ENCODE measurements around the gene KRT7. TPM values are rescaled to one million over a fixed set of nuclear protein-coding genes. Genes with fewer than 3 reads are reported as not detected.

Gene KRT7
- total RNA-seq, 4 donors from 2014 or later: 0.47 to 78.7 (median 4.3) TPM

GRCh38 chr12:52227606-52228166, 5.4 kb upstream of the KRT7 start:
- ATAC-seq: no peak
- 75 to 81% methylated on average over 3 to 5 of the region's 5 CpGs for WGBS, 2 donors (ENCODE audit: low coverage in 1 of 2)
- no peak for TF ChIP-seq POLR2AphosphoS5 (IDR thresholded peaks at IDR 0.05)
- no peak for TF ChIP-seq EP300 (IDR thresholded peaks at IDR 0.05)
- no peak for TF ChIP-seq CTCF (IDR thresholded peaks at IDR 0.05)
- no peak for TF ChIP-seq POLR2A (IDR thresholded peaks at IDR 0.05)
- Histone ChIP-seq H3K4me3 (no peak overlapping the region), H3K4me1 (peaks cover 0 to 7% (median under 1%) of the 10 kb centered on the region in 3 donors), H3K27me3 (peaks cover 43% of the 10 kb centered on the region), H3K27ac (no peak overlapping the region), H3K36me3 (no peaks in the 10 kb centered on the region), H3K9me3 (no peaks in the 10 kb centered on the region)

- H3K4me1 ChIP-seq: peaks cover 0 to 14% (median 7%) of the 10 kb centered on the region in 3 donors
- no peak overlapping the region for H3K4me3 ChIP-seq
- ATAC-seq: no peak
- no peak overlapping the region for H3K27ac ChIP-seq
- H3K9me3 ChIP-seq: no peaks in the 10 kb centered on the region
- TF ChIP-seq POLR2AphosphoS5 (IDR thresholded peaks at IDR 0.05) (no peak), POLR2A (IDR thresholded peaks at IDR 0.05) (no peak), CTCF (IDR thresholded peaks at IDR 0.05) (no peak), EP300 (IDR thresholded peaks at IDR 0.05) (no peak)
- H3K27me3 ChIP-seq: peaks cover 45% of the 10 kb centered on the region
- WGBS, 2 donors (ENCODE audit: low coverage in 1 of 2): 39 to 81% methylated on average over 3 of the region's 3 CpGs
- H3K36me3 ChIP-seq: no peaks in the 10 kb centered on the region
Observed at GRCh38 chr12:52228366-52228765, 4.7 kb upstream of the KRT7 start.

GRCh38 chr12:52228931-52229330, 4.1 kb upstream of the KRT7 start:
- H3K4me3 ChIP-seq: no peak overlapping the region
- H3K4me1 ChIP-seq: peaks cover 0 to 17% (median 7%) of the 10 kb centered on the region in 3 donors
- ATAC-seq: no peak
- no peaks in the 10 kb centered on the region for H3K36me3 ChIP-seq
- peaks cover 48% of the 10 kb centered on the region for H3K27me3 ChIP-seq
- no peaks in the 10 kb centered on the region for H3K9me3 ChIP-seq
- WGBS, 2 donors (ENCODE audit: low coverage in 1 of 2): 86 to 90% methylated on average over 4 of the region's 6 CpGs
- no peak for TF ChIP-seq EP300 (IDR thresholded peaks at IDR 0.05)
- TF ChIP-seq POLR2A (IDR thresholded peaks at IDR 0.05): no peak
- TF ChIP-seq POLR2AphosphoS5 (IDR thresholded peaks at IDR 0.05): no peak
- no peak for TF ChIP-seq CTCF (IDR thresholded peaks at IDR 0.05)
- H3K27ac ChIP-seq: no peak overlapping the region

- no peak for TF ChIP-seq POLR2AphosphoS5 (IDR thresholded peaks at IDR 0.05)
- no peak for TF ChIP-seq EP300 (IDR thresholded peaks at IDR 0.05)
- no peak for TF ChIP-seq POLR2A (IDR thresholded peaks at IDR 0.05)
- no peak for TF ChIP-seq CTCF (IDR thresholded peaks at IDR 0.05)
- Histone ChIP-seq H3K4me1 (peaks cover 0 to 17% (median 7%) of the 10 kb centered on the region in 3 donors), H3K27ac (no peak overlapping the region), H3K4me3 (no peak overlapping the region), H3K9me3 (no peaks in the 10 kb centered on the region), H3K36me3 (no peaks in the 10 kb centered on the region), H3K27me3 (peaks cover 58% of the 10 kb centered on the region)
- ATAC-seq: no peak
- 67 to 93% methylated on average over 1 to 2 of the region's 2 CpGs for WGBS, 2 donors (ENCODE audit: low coverage in 1 of 2)
Observed at GRCh38 chr12:52229836-52230343, 3.2 kb upstream of the KRT7 start.

Data from gastroesophageal sphincter (tissue), 4 donors.